Measurements from ENCODE around the gene TBC1D5.
"Not testable (repeated sequence)": the region's sequence is repeated elsewhere in the genome, so short reads cannot be mapped to it uniquely, and the experiment has no call there.

TBC1D5 gene

GRCh38 chr3:17399586-17399985 lies 342.8 kb downstream of the TBC1D5 start:
- DNase-seq, result no peak

DNA sequence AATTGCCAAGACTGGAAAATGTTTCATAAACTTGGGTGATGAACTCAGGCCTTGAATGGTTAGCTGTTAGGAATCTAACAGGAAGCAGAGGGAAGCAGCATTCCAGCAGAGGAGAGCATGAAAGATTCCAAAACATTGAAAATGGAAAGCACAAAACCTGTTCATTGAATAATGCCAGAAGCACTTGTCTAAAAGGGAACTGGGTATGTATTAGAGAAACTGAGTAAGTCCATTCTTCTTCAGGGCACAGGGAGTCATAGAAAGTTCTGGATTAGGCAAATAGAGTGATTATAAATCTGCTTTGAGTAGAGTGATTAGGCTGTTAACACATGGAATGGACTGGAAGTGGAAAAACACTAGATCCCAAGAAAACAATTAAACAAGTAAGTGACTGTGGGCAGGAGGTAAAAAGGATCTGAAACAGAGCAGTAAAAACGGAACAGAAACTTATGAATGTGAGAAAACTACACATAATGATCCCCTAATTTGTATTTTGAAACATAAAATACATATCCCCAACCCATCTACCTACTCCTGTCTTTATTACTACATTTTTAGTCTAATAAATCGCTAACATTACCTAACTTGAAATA lies 343.4 kb downstream of the TBC1D5 start:
- DNase-seq, result no peak

- no peak for DNase-seq
Observed at GRCh38 chr3:17396036-17396435, 346.4 kb downstream of the TBC1D5 start.

GRCh38 chr3:17394541-17395155 lies 347.8 kb downstream of the TBC1D5 start:
- DNase-seq, result no peak

- not testable (repeated sequence) for DNase-seq
Observed at GRCh38 chr3:17392516-17392915, 349.9 kb downstream of the TBC1D5 start.

DNA sequence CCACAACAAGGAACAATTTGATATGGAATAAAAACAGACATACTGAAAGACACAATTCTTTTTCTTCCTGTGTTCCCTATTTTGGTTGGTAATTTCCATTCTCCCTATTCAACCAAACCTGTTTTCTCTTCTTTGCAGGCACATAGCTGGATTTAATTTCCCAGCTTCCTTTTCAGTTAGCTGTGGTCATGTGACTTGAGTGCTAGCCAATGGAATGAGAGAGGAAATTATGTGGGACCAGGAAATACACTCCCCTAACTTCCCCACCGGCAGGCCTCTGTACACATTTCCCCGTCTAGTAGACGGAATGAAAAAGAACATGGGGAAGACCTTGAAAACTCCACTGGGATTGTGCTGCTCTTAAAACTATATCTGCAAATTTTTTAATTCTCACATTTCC lies 351.6 kb downstream of the TBC1D5 start:
- no peak for DNase-seq

- DNase-seq, result no peak
Observed at GRCh38 chr3:17387108-17387507, 355.3 kb downstream of the TBC1D5 start.

- DNase-seq, result no peak
Observed at GRCh38 chr3:17386432-17386831, 356.0 kb downstream of the TBC1D5 start.

DNA sequence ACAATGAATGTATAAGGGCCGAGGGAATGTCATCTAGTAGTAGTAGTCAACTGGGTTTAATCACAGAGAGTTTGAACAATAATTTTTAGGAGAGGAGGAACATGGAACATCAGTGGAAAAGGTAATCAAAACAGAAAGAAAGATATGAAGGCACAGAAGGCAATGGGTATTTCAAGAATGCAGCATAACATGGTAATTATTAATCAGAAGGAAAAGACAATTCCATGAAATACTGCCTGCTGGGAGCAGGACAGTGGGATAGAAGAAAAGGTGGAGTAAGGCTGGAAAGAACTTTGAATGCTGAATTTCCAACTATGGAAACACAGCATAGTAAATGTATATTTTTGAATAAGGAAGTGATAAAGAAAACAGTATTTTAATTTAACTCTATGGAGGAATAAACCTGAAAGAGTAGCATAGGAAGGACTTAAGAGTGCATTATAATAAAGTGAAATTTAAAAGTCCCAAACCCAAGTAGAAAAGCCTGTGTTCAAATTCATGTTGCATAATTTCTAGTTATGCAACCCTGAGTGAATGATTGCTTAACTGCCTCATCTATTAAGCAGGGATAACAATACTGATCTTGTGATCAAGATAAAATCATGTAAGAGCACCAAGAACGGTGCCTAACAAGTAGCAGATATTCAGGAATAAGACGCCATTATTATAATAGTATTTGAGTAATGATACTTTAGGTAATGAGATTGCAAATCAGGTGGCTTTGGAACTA lies 357.7 kb downstream of the TBC1D5 start:
- no peak for DNase-seq

DNA sequence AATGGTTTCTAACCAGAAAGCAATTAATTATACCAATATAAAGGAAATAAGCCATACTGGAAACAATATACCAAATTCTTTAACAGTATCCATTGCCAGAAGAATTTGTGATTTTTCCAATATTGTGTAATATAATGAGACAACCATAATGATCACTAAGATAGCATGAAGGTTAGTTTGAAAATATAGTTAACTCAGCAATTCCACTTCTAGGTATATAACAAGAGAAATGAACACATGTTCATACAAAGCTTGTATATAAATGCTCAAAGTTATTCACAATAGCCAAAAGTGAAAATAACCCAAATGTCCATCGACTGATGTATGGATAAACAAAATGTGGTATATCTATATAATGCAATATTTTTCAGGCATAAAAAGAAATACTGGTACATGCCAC lies 369.1 kb downstream of the TBC1D5 start:
- DNase-seq, result no peak

DNA sequence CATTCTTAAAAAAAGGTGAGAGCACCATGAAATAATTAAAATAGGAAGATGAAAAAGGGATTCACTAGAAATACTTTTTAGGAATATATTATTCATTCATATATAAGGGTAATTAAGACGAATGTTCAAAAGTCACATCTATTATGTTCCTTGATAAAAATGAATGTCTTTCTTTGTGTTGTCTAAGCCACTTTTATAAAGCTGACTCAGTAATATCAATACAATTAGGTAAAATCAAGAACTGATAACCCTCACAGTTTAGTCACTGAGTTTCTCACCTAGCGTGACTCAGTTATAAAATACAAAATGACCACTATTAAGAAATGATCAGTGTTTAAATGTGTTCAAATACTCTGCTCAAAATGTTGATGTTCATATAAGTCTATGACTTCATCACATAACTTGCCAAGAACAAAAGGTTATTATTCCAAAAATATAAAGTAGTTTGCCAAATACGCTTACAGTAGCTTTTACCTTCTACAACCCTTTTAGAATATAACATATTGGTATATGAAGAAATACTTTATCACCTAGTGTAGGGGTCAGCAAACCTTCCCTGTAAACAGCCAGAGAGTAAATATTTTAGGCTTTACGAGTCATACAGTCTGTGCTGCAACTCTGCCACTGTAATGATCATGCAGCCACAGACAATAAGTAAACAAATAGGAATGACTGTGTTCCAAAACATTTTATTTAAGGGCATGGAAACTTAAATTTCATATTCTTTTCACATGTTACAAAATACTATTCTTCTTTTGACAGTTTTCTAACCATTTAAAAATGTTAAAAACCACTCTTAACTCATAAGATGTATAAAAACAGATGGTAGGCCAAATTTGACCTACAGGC lies 369.8 kb downstream of the TBC1D5 start:
- DNase-seq, result no peak

GRCh38 chr3:17369973-17370372 lies 372.5 kb downstream of the TBC1D5 start:
- DNase-seq, result no peak

- no peak for DNase-seq
Observed at GRCh38 chr3:17367171-17367570, 375.3 kb downstream of the TBC1D5 start.

DNA sequence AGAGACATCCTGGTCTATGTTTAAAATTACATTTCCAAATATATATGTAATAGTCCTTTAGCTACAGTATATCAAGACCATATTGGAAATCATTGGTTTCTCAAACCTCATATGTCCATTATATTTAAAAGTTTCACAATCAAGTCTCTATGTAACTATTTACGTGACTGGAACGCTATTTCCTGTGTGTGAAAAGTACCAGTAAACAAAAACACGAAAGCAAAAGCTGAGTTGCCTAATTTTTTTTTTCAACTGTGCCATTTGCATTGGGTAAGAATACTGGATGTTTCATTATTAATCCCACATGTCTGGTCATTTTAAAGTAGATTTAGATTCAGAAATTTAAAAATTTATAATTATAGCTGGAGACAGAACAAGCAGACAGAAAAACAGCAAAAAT lies 381.4 kb downstream of the TBC1D5 start:
- no peak for DNase-seq

DNA sequence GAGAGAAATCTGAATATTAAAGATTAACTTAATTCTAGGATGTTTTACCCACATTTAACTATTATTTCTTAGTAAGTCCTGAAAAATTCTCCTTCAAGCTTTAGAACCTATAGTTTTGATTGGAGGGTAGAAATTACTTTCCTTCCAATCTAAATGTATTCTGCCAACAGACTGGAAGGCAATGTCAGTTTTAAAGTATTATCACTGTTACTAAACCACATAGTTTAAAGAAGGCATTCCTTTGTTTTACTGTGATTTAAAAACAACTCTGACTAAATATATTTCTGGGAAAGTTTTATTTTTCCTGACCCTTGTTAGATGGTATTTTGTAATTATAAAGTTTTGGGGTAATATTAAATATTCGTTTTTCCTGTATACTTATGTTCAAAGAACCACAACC lies 382.5 kb downstream of the TBC1D5 start:
- no peak for DNase-seq

DNA sequence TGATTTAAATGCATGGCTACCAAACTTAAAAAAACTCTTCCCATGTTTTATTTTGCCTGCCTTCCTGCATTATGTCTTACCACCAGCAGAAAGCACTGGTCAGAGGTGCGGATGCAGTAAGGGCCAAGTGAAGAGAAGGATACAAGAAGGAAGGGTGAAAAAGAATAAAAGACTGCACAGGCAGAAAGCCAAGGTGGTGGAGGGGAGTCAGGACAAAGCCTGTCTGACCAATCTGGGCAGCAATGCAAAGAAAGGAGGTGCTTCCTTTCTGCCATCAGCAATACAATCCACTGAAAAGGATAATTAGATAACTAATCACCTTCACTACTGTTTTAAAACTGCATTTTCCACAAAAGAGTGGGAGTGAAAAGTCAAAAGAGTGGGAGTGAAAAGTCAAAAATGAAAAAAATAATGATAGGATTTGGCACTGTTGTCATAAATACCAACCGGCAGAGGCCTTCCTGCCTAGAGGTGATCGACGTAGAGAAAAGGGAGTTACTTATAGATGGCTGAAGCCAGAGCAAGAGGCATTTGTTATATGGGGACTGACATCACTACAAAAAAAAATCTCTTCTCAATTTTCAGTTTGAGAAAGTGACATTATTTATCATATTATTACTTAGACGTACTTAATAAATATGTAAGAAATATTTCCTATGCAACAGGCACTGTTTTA lies 385.3 kb downstream of the TBC1D5 start:
- no peak for DNase-seq

- DNase-seq, result no peak
Observed at GRCh38 chr3:17356585-17356984, 385.8 kb downstream of the TBC1D5 start.

GRCh38 chr3:17355591-17355990 lies 386.8 kb downstream of the TBC1D5 start:
- DNase-seq, result no peak

DNA sequence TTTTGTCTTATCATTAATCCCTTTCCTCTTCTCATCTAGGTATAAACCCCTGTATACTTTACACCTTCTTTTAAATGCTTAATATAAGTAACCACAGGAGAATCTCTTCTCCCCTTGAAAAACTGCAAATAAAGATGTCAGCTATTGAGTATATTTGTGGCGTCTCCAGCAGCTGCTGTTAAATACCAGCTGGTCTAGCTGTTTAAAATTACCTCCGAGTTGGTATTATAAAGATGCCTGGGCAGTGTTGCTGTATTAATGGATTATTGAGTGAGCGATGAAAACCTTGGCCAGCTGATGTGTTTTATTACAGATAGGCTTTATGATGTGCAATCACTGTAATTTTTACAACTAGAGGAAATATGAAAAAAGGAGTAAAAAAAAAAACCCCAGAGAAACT lies 388.1 kb downstream of the TBC1D5 start:
- no peak for DNase-seq

GRCh38 chr3:17352620-17353019 lies 389.8 kb downstream of the TBC1D5 start:
- DNase-seq, result no peak

DNA sequence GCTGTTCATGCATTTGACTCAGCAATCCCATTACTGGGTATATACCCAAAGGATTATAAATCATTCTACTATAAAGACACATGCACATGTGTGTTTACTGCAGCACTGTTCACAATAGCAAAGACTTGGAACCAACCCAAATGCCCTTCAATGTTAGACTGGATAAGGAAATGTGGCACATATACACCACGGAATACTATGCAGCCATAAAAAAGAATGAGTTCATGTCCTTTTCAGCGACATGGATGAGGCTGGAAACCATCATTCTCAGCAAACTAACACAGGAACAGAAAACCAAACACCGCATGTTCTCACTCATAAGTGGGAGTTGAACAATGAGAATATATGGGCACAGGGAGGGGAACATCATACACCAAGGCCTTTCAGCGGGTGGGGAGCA lies 391.2 kb downstream of the TBC1D5 start:
- not testable (repeated sequence) for DNase-seq

DNA sequence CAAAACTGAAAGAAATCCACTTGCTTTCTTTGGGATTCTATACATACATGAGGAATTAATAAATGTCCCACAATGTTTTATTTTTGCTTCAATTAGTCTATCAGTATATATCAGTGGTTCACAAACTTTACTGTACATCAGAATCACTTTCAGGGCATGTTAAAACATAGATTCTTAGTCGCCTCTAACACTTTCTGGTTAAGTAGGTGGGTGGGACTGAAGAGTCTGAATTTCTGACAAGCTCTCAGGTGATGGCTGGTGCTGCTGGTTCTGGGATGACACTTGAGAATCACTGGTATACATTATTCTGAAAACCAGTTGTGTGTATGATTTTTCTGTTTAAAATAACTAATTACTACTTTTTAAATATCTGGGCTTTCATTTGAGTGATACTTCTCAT lies 393.3 kb downstream of the TBC1D5 start:
- no peak for DNase-seq

DNA sequence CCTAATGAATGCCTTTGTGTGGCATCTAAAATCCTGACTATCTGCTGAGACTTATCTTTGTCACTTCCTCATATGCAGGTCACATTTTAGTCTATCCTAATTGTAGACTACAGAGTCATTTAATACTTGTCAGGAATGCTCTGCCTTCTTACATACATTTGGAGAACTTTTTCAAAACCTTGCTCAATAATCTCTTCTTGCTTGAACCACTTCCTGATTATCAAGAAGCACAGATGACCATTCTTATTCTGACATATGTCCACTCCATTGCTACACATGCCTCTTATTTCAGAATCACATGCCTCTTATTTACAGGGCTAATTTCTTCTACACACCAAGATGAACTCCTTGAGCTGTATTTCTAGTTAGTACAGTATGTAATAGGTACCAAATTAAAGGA lies 400.3 kb downstream of the TBC1D5 start:
- no peak for DNase-seq

Measured in T-helper 2 cell (primary cell).